K562 (cell line): Measurements from ENCODE around the gene MDN1. TPM values are rescaled to one million over a fixed set of nuclear protein-coding genes. Genes with fewer than 3 reads are reported as not detected.

Experiments
- ATAC-seq: fragments of 200-7000 bp; cut with Tn5 transposase; 3 replicates; pipeline ENCODE4 v1.9.1; 2020; ENCODE audit warnings: moderate library complexity
- BruUV-seq: library from RNA; stranded (reverse); fragments of 400-500 nt; replicated peaks from 2 replicates; lab custom pipeline; 2021; lab: Mats Ljungman, UMichigan
- CTCF ChIA-PET: fragments of 300-600 bp; formaldehyde crosslinking; extraction: SDS; loops from one replicate; lab custom pipeline; 2021; ENCODE audit warnings: low intra/inter-chr PET ratio; lab: Yijun Ruan, JAX
- POLR2A ChIA-PET: fragments of 300-600, 350-650 bp; sonication (Branson Sonifier 250); formaldehyde crosslinking; extraction: SDS; loops from one replicate; lab custom pipeline; 2021; ENCODE audit warnings: antibody characterized with exemption, inconsistent platforms; lab: Yijun Ruan, JAX
- DNase-seq, 4 experiments: peaks; one replicate each; pipeline versions ENCODE4 v3.0.0 to v3.0.0-alpha.2; 2011 to 2018; ENCODE audit warnings: low spot score in 3 of 4, mixed read lengths in 3 of 4; ENCODE audit errors: extremely low read depth in 1 of 4
- FAIRE-seq: peaks from 2 replicates; lab custom pipeline; 2011; peaks lifted over from hg19 to GRCh38; lab: Jason Lieb, UNC
- H2AFZ ChIP-seq: 2 replicates; pipeline ENCODE4 v1.6.0; 2011; ENCODE audit warnings: low read depth, low read length, control low read depth, inconsistent platforms
- H3K27ac ChIP-seq: fragments of 200-600 bp; 3 replicates; pipeline ENCODE4 v1.8.0; 2011; ENCODE audit warnings: low read depth, mild to moderate bottlenecking, control low read depth, inconsistent platforms, low read length, moderate library complexity, mixed read lengths; ENCODE audit errors: extremely low read depth
- H3K27me3 ChIP-seq, 2 experiments: fragments of 300-600 bp in 1 of 2; 2 replicates in 1 of 2; 3 replicates in 1 of 2; pipeline versions ENCODE4 v1.6.0 to v1.8.0; 2011; ENCODE audit warnings: inconsistent platforms in 2 of 2, low read length in 2 of 2, mild to moderate bottlenecking in 1 of 2, mixed read lengths in 1 of 2, moderate library complexity in 1 of 2; ENCODE audit not compliant: control insufficient read depth in 2 of 2, insufficient read depth in 2 of 2
- H3K36me3 ChIP-seq: fragments of 300-600 bp; 3 replicates; pipeline ENCODE4 v1.8.0; 2011; ENCODE audit warnings: mild to moderate bottlenecking, low read length, inconsistent platforms; ENCODE audit not compliant: control insufficient read depth, insufficient read depth
- H3K4me1 ChIP-seq, 2 experiments: fragments of 200-600 bp in 1 of 2; replicated peaks in 1 of 2; 2 replicates in 1 of 2; 3 replicates in 1 of 2; pipeline versions ENCODE4 v1.5.1 to v1.8.0; 2011; ENCODE audit warnings: inconsistent platforms in 2 of 2, low read length in 2 of 2, mild to moderate bottlenecking in 1 of 2, mixed read lengths in 1 of 2, moderate library complexity in 1 of 2; ENCODE audit not compliant: control insufficient read depth in 2 of 2, insufficient read depth in 2 of 2
- H3K4me2 ChIP-seq: 2 replicates; pipeline ENCODE4 v1.6.1; 2011; ENCODE audit warnings: low read length, control low read depth, inconsistent platforms, mixed read lengths; ENCODE audit not compliant: insufficient read depth
- H3K4me3 ChIP-seq: fragments of 200-600 bp; sonication (generic), shearing (Covaris generic); 2 replicates; pipeline ENCODE4 v1.5.1; 2016; ENCODE audit warnings: control low read depth, inconsistent platforms
- H3K79me2 ChIP-seq: fragments of 200-600 bp; 3 replicates; pipeline ENCODE4 v1.8.0; 2011; ENCODE audit warnings: low read length, inconsistent platforms; ENCODE audit not compliant: control insufficient read depth, insufficient read depth
- H3K9ac ChIP-seq, 2 experiments: 2 replicates each; pipeline versions ENCODE4 v1.6.0 to v1.6.1; 2011; ENCODE audit warnings: low read depth in 2 of 2, low read length in 2 of 2, control low read depth in 1 of 2, inconsistent platforms in 1 of 2, mild to moderate bottlenecking in 1 of 2, mixed read lengths in 1 of 2; ENCODE audit not compliant: insufficient read depth in 1 of 2
- H3K9me1 ChIP-seq: one replicate; pipeline ENCODE4 v1.6.0; 2011; ENCODE audit warnings: inconsistent platforms, mild to moderate bottlenecking, low read length, moderate library complexity; ENCODE audit not compliant: control insufficient read depth, insufficient read depth
- H3K9me3 ChIP-seq: replicated peaks from 2 replicates; pipeline ENCODE4 v1.5.1; 2011; ENCODE audit warnings: low read depth, low read length, inconsistent platforms; ENCODE audit not compliant: control insufficient read depth, insufficient read depth
- H4K20me1 ChIP-seq: replicated peaks from 2 replicates; pipeline ENCODE4 v1.6.1; 2011; ENCODE audit warnings: low read length, inconsistent platforms, mixed read lengths; ENCODE audit not compliant: control insufficient read depth, insufficient read depth
- BRF1 ChIP-seq: IDR thresholded peaks from 3 replicates; pipeline ENCODE4 v1.6.1; 2011; ENCODE audit warnings: borderline replicate concordance, mild to moderate bottlenecking; ENCODE audit not compliant: insufficient read length; ENCODE audit errors: extremely low read depth
- CBX5 ChIP-seq: IDR thresholded peaks from 2 replicates; pipeline ENCODE4 v1.6.1; 2014; ENCODE audit warnings: low read depth, borderline replicate concordance
- DDX20 ChIP-seq: fragments of 450-650 bp; IDR thresholded peaks from 2 replicates; pipeline ENCODE4 v1.6.1; 2016; ENCODE audit warnings: missing genetic modification characterization, low read depth, mild to moderate bottlenecking, missing compliant biosample characterization, moderate library complexity
- GMEB1 ChIP-seq: fragments of 250-450 bp; sonication (Bioruptor Pico); IDR thresholded peaks from 2 replicates; pipeline ENCODE4 v1.4.0; 2020; ENCODE audit warnings: mild to moderate bottlenecking
- HDAC2 ChIP-seq: fragments of 450-650 bp; IDR thresholded peaks from 2 replicates; pipeline ENCODE4 v1.6.1; 2016; ENCODE audit warnings: mild to moderate bottlenecking
- KLF1 ChIP-seq: fragments of 450-650 bp; IDR thresholded peaks from 2 replicates; pipeline ENCODE4 v1.6.1; 2016; ENCODE audit warnings: missing genetic modification characterization, missing compliant biosample characterization
- LARP7 ChIP-seq: fragments of 450-650 bp; IDR thresholded peaks from 2 replicates; pipeline ENCODE4 v1.6.1; 2016
- NONO ChIP-seq, 2 experiments: fragments of 200-400 bp in 1 of 2; fragments of 450-650 bp in 1 of 2; formaldehyde crosslinking in 1 of 2; IDR thresholded peaks; 2 replicates each; pipeline ENCODE4 v1.6.1; 2017; ENCODE audit warnings: low read depth in 2 of 2, mild to moderate bottlenecking in 2 of 2, moderate library complexity in 2 of 2, low read length in 1 of 2
- RNF2 ChIP-seq: sonication (generic); IDR thresholded peaks from 2 replicates; pipeline ENCODE4 v1.6.1; 2016
- SMARCA4 ChIP-seq: fragments of 450-650 bp; IDR thresholded peaks from 2 replicates; pipeline ENCODE4 v1.6.1; 2016
- SUPT5H ChIP-seq: fragments of 450-650 bp; IDR thresholded peaks from 2 replicates; pipeline ENCODE4 v1.6.1; 2016
- TCF15 ChIP-seq: fragments of 250-450 bp; sonication (Bioruptor Pico); IDR thresholded peaks from 2 replicates; pipeline ENCODE4 v1.8.0; 2022; ENCODE audit warnings: moderate library complexity, mild to moderate bottlenecking, inconsistent platforms
- TSC22D4 ChIP-seq: fragments of 450-650 bp; IDR thresholded peaks from 2 replicates; pipeline ENCODE4 v1.6.1; 2016; ENCODE audit warnings: missing genetic modification characterization, missing biosample characterization, control low read depth
- ZBED1 ChIP-seq: IDR thresholded peaks from 2 replicates; pipeline ENCODE4 v1.6.1; 2014
- ZBTB12 ChIP-seq: fragments of 250-450 bp; sonication (Bioruptor Pico); IDR thresholded peaks from 2 replicates; pipeline ENCODE4 v1.4.0; 2020
- ZNF507 ChIP-seq: conservative IDR thresholded peaks from 2 replicates; pipeline ENCODE4 v1.6.1; 2017; ENCODE audit warnings: missing genetic modification characterization, missing compliant biosample characterization
- ZSCAN29 ChIP-seq: fragments of 450-650 bp; IDR thresholded peaks from 2 replicates; pipeline ENCODE4 v1.6.1; 2017
- WGBS: fragments of 100-300 bp; shearing (Covaris generic); methylation state at CpG from one replicate; pipeline ENCODE4 v1.1.6; 2016; ENCODE audit warnings: low coverage, mixed read lengths; ENCODE audit not compliant: insufficient coverage; ENCODE audit errors: missing lambda C conversion rate; 5-methylcytosine and 5-hydroxymethylcytosine counted together
- in situ Hi-C: fragments of 300-500 bp; cut with MboI; formaldehyde crosslinking; loops from 4 replicates; pipeline ENCODE4 v1.15.0; 2018; ENCODE audit warnings: inconsistent platforms, mixed read lengths
- intact Hi-C: fragments of 100-400 bp; cut with micrococcal nuclease; formaldehyde crosslinking; loops from 2 replicates; pipeline ENCODE4 v1.14.2; 2022
- polyA plus RNA-seq, 8 experiments: library from polyadenylated mRNA; depleted of rRNA in 4 of 8; stranded (reverse) in 5 of 8; unstranded in 3 of 8; fragments of >200 nt; fragmentation: Nextera tagmentation in 2 of 8; fragmentation: Illumina TruSeq in 1 of 8; extraction: Ambion mirVana in 2 of 8; extraction: Trizol in 1 of 8; gene quantifications; 2 replicates each; pipeline versions ENCODE4 v1.2.1 to v1.2.3, GENCODE V29; 2011 to 2014; ENCODE audit warnings: inconsistent platforms in 1 of 8, missing spikeins in 1 of 8
- total RNA-seq, 7 experiments: library from RNA; depleted of rRNA in 6 of 7; stranded (reverse); fragments of >200 nt in 6 of 7; fragmentation: Illumina TruSeq in 2 of 7; extraction: Trizol in 2 of 7; gene quantifications; 2 replicates each; pipeline versions ENCODE4 v1.2.1 to v1.2.3, GENCODE V29; 2011 to 2021; ENCODE audit warnings: low replicate concordance in 1 of 7

MDN1 gene
- total and polyA plus RNA-seq, 9 of the 15 experiments (the other 6 are each of a cell fraction or from before 2014, with no cell fraction given), result 25.6 to 93.6 (median 43.0) TPM

GRCh38 chr6:89618026-89618425 lies 201.6 kb downstream of the MDN1 start:
- no peak for DNase-seq
- WGBS, result 23% methylated on average over 5 of the region's 6 CpGs
- Histone ChIP-seq H3K4me1 (no peaks in the 10 kb centered on the region), H3K27ac (no peak overlapping the region), H3K36me3 (no peaks in the 10 kb centered on the region), H3K9me1 (no peaks in the 10 kb centered on the region), H3K9ac (no peak overlapping the region), H3K27me3 (peaks cover 22 to 54% of the 10 kb centered on the region in 2 experiments), H4K20me1 (no peaks in the 10 kb centered on the region), H3K4me2 (no peak overlapping the region), H3K79me2 (no peaks in the 10 kb centered on the region), H3K4me3 (no peak overlapping the region), H3K9me3 (no peaks in the 10 kb centered on the region), H2AFZ (no peak overlapping the region)
- TF ChIP-seq CBX5 (no peak), ZNF507 (tag) (no peak), RNF2 (no peak), ZSCAN29 (no peak), SMARCA4 (no peak), BRF1 (no peak), HDAC2 (no peak), KLF1 (no peak), GMEB1 (CRISPR knock-in tag) (no peak), DDX20 (no peak), TSC22D4 (tag) (no peak), SUPT5H (no peak), LARP7 (no peak), ZBTB12 (CRISPR knock-in tag) (no peak), TCF15 (CRISPR knock-in tag) (no peak), NONO (IDR thresholded peaks at IDR 0.05; ENCODE audit: low read depth in 2 of 2, low read length in 1 of 2) (no peak), ZBED1 (no peak)
- ATAC-seq, result no peak
- CTCF ChIA-PET, result no interaction called here
- POLR2A ChIA-PET, result no interaction called here
- intact Hi-C loops (no loop called here), in situ Hi-C loops (loop anchor here (25.0 kb wide), 1 partner anchor 631 kb away; no protein-coding TSS in a partner anchor)
- FAIRE-seq, result no peak
- no TSS peak for BruUV-seq
